Mesendoderm (in vitro differentiated cells): ENCODE data around the gene EDNRA.

ENCODE experiments used
- DNase-seq: peaks from one replicate; pipeline ENCODE4 v3.0.0; 2013
- H2AK5ac ChIP-seq: 2 replicates; pipeline ENCODE4 v1.6.1; 2013; ENCODE audit warnings: low read length, inconsistent platforms
- H2BK120ac ChIP-seq: 2 replicates; pipeline ENCODE4 v1.6.1; 2013; ENCODE audit warnings: low read depth, mild to moderate bottlenecking, low read length, moderate library complexity, mixed read lengths
- H2BK15ac ChIP-seq: replicated peaks from 2 replicates; pipeline ENCODE4 v1.6.1; 2013; ENCODE audit warnings: low read depth, mild to moderate bottlenecking, moderate library complexity
- H2BK5ac ChIP-seq: 2 replicates; pipeline ENCODE4 v1.6.1; 2013; ENCODE audit warnings: low read length, inconsistent platforms
- H3K18ac ChIP-seq: 2 replicates; pipeline ENCODE4 v1.6.1; 2013; ENCODE audit warnings: mild to moderate bottlenecking, low read length, mixed read lengths
- H3K23ac ChIP-seq: one replicate; pipeline ENCODE4 v1.6.1; 2013; ENCODE audit warnings: low read length
- H3K27ac ChIP-seq: 2 replicates; pipeline ENCODE4 v1.5.1; 2013; ENCODE audit warnings: low read depth, mild to moderate bottlenecking, inconsistent platforms, low read length, moderate library complexity
- H3K27me3 ChIP-seq: 2 replicates; pipeline ENCODE4 v1.6.1; 2013; ENCODE audit warnings: low read length, control low read depth, mild to moderate bottlenecking, inconsistent platforms; ENCODE audit not compliant: insufficient read depth, poor library complexity
- H3K36me3 ChIP-seq: 2 replicates; pipeline ENCODE4 v1.6.1; 2013; ENCODE audit warnings: low read length, inconsistent platforms; ENCODE audit not compliant: control insufficient read depth, insufficient read depth
- H3K4ac ChIP-seq: one replicate; pipeline ENCODE4 v1.6.1; 2013; ENCODE audit warnings: low read depth, mild to moderate bottlenecking, low read length, moderate library complexity
- H3K4me1 ChIP-seq: 2 replicates; pipeline ENCODE4 v1.6.1; 2013; ENCODE audit warnings: low read depth, low read length, inconsistent platforms; ENCODE audit not compliant: control insufficient read depth
- H3K4me2 ChIP-seq: 2 replicates; pipeline ENCODE4 v1.6.1; 2013; ENCODE audit warnings: low read length
- H3K4me3 ChIP-seq: 2 replicates; pipeline ENCODE4 v1.5.1; 2013; ENCODE audit warnings: mild to moderate bottlenecking, low read length
- H3K56ac ChIP-seq: one replicate; pipeline ENCODE4 v1.6.1; 2013; ENCODE audit warnings: low read length
- H3K79me1 ChIP-seq: 2 replicates; pipeline ENCODE4 v1.6.1; 2013; ENCODE audit warnings: low read length, inconsistent platforms
- H3K79me2 ChIP-seq: 2 replicates; pipeline ENCODE4 v1.6.1; 2013; ENCODE audit warnings: mild to moderate bottlenecking, low read length; ENCODE audit not compliant: control insufficient read depth, insufficient read depth
- H3K9ac ChIP-seq: 2 replicates; pipeline ENCODE4 v1.6.1; 2013; ENCODE audit warnings: low read length, inconsistent platforms
- H4K5ac ChIP-seq: one replicate; pipeline ENCODE4 v1.6.1; 2013; ENCODE audit warnings: low read length
- H4K8ac ChIP-seq: one replicate; pipeline ENCODE4 v1.6.1; 2013; ENCODE audit warnings: low read depth, mild to moderate bottlenecking, control low read depth, low read length, moderate library complexity
- WGBS: extraction: QIAGEN DNeasy Blood & Tissue Kit; methylation state at CpG from one replicate; pipeline ENCODE4 v1.1.7; 2013; ENCODE audit warnings: low lambda C conversion rate, missing lambda C conversion rate; ENCODE audit not compliant: insufficient coverage; ENCODE audit errors: extremely low coverage; 5-methylcytosine and 5-hydroxymethylcytosine counted together

EDNRA gene

GRCh38 chr4:147578051-147578476 lies 97.2 kb downstream of the EDNRA start:
- no peaks in the 10 kb centered on the region for H3K36me3 ChIP-seq
- H3K27ac ChIP-seq, result no peak overlapping the region
- no peak overlapping the region for H4K5ac ChIP-seq
- no peak overlapping the region for H4K8ac ChIP-seq
- DNase-seq, result peak; percentile 41
- no peaks in the 10 kb centered on the region for H3K79me1 ChIP-seq
- H3K23ac ChIP-seq, result no peak overlapping the region
- no CpG with 5 or more reads among the region's 6 CpGs for WGBS
- no peak overlapping the region for H2AK5ac ChIP-seq
- H3K18ac ChIP-seq, result no peak overlapping the region
- H2BK15ac ChIP-seq, result no peak overlapping the region
- no peak overlapping the region for H3K9ac ChIP-seq
- H3K4me3 ChIP-seq, result no peak overlapping the region
- H3K56ac ChIP-seq, result no peak overlapping the region
- H2BK120ac ChIP-seq, result no peak overlapping the region
- H3K27me3 ChIP-seq, result no peaks in the 10 kb centered on the region
- no peaks in the 10 kb centered on the region for H3K79me2 ChIP-seq
- H2BK5ac ChIP-seq, result no peak overlapping the region
- H3K4ac ChIP-seq, result no peak overlapping the region
- no peaks in the 10 kb centered on the region for H3K4me1 ChIP-seq
- no peak overlapping the region for H3K4me2 ChIP-seq

DNA sequence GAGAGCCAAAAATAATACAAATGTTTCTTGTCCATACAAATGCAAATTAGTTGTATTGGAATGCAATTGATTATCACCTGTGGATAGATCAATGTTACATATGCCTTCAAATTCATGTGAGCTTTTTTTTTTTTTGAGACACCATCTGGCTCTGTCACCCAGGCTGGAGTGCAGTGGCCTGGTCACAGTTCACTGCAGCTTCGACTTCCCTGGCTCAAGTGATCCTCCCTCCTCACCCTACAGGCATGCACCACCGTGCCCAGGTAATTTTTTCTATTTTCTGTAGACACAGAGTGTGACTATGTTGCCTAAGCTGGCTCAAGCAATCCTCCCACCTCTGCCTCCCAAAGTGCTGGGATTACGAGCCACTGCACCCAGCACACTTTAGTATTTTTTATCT lies 97.7 kb downstream of the EDNRA start:
- H3K18ac ChIP-seq, result no peak overlapping the region
- no peak overlapping the region for H3K4ac ChIP-seq
- no peak overlapping the region for H3K23ac ChIP-seq
- no peak overlapping the region for H3K9ac ChIP-seq
- no CpG with 5 or more reads among the region's 3 CpGs for WGBS
- H3K79me2 ChIP-seq, result no peaks in the 10 kb centered on the region
- no peak overlapping the region for H3K56ac ChIP-seq
- no peaks in the 10 kb centered on the region for H3K79me1 ChIP-seq
- no peak for DNase-seq
- no peak overlapping the region for H4K5ac ChIP-seq
- H3K36me3 ChIP-seq, result no peaks in the 10 kb centered on the region
- H3K27me3 ChIP-seq, result no peaks in the 10 kb centered on the region
- no peak overlapping the region for H3K4me2 ChIP-seq
- no peak overlapping the region for H3K4me3 ChIP-seq
- no peaks in the 10 kb centered on the region for H3K4me1 ChIP-seq
- H2BK15ac ChIP-seq, result no peak overlapping the region
- H4K8ac ChIP-seq, result no peak overlapping the region
- H2AK5ac ChIP-seq, result no peak overlapping the region
- H3K27ac ChIP-seq, result no peak overlapping the region
- H2BK120ac ChIP-seq, result no peak overlapping the region
- H2BK5ac ChIP-seq, result no peak overlapping the region

GRCh38 chr4:147580396-147580795 lies 99.5 kb downstream of the EDNRA start:
- H4K8ac ChIP-seq, result no peak overlapping the region
- H3K4me1 ChIP-seq, result no peaks in the 10 kb centered on the region
- no peak overlapping the region for H3K4me3 ChIP-seq
- no CpG with 5 or more reads among the region's 1 CpG for WGBS
- H3K56ac ChIP-seq, result no peak overlapping the region
- no peak overlapping the region for H2AK5ac ChIP-seq
- H3K9ac ChIP-seq, result no peak overlapping the region
- no peak overlapping the region for H4K5ac ChIP-seq
- no peak overlapping the region for H2BK120ac ChIP-seq
- no peaks in the 10 kb centered on the region for H3K79me1 ChIP-seq
- H3K4ac ChIP-seq, result no peak overlapping the region
- no peak overlapping the region for H2BK15ac ChIP-seq
- no peak overlapping the region for H3K18ac ChIP-seq
- no peaks in the 10 kb centered on the region for H3K36me3 ChIP-seq
- H3K4me2 ChIP-seq, result no peak overlapping the region
- no peak overlapping the region for H3K27ac ChIP-seq
- no peak overlapping the region for H2BK5ac ChIP-seq
- no peak for DNase-seq
- no peak overlapping the region for H3K23ac ChIP-seq
- H3K79me2 ChIP-seq, result no peaks in the 10 kb centered on the region
- no peaks in the 10 kb centered on the region for H3K27me3 ChIP-seq

DNA sequence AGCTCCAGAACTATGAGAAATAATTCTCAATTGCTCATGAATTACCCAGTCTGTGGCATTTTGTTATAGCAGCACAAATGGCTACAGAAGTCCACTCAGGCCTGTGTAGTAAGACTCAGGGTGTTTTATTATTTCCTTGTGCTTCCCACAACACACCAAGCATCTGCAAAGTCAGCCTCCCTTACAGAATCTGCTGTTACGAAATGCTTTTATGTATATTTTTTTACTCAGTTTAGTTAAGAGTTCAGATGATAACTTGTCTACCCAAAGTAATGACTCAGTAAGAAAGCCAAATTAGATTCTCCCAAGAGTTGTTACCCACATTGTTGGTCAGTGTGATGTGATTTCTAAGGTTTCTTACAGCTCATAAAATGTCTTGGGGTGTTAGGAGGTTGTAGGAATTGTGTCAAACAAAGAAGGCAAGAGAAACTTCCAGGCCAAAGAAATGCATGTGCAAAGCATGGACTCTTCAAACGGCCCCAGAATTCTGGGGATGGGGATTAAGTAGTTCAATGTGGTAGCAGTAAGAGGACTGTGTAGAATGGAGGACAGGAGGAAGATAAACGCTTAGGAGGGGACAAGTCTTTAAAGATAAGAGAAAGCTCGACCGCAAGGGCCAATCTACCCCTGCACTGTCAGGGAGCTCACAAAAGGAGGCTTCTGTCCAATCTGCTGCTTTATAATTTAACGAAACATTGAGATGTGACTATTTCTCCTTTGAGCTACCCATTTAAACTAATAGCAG lies 100.9 kb downstream of the EDNRA start:
- no CpG with 5 or more reads among the region's 6 CpGs for WGBS
- Histone ChIP-seq H3K79me2 (no peaks in the 10 kb centered on the region), H3K56ac (no peak overlapping the region), H4K8ac (no peak overlapping the region), H3K9ac (no peak overlapping the region), H4K5ac (no peak overlapping the region), H3K27me3 (no peaks in the 10 kb centered on the region), H3K18ac (no peak overlapping the region), H3K4me2 (no peak overlapping the region), H3K36me3 (no peaks in the 10 kb centered on the region), H2BK120ac (no peak overlapping the region), H2BK5ac (no peak overlapping the region), H2AK5ac (no peak overlapping the region), H3K4ac (no peak overlapping the region), H2BK15ac (no peak overlapping the region), H3K4me1 (no peaks in the 10 kb centered on the region), H3K27ac (no peak overlapping the region), H3K23ac (no peak overlapping the region), H3K4me3 (no peak overlapping the region), H3K79me1 (no peaks in the 10 kb centered on the region)
- no peak for DNase-seq

- Histone ChIP-seq H3K23ac (no peak overlapping the region), H4K5ac (no peak overlapping the region), H3K4me2 (no peak overlapping the region), H3K18ac (no peak overlapping the region), H3K27me3 (no peaks in the 10 kb centered on the region), H2AK5ac (no peak overlapping the region), H2BK15ac (no peak overlapping the region), H3K4ac (no peak overlapping the region), H2BK120ac (no peak overlapping the region), H3K79me1 (no peaks in the 10 kb centered on the region), H3K79me2 (no peaks in the 10 kb centered on the region), H3K56ac (no peak overlapping the region), H3K9ac (no peak overlapping the region), H3K4me3 (no peak overlapping the region), H3K36me3 (no peaks in the 10 kb centered on the region), H3K27ac (no peak overlapping the region), H4K8ac (no peak overlapping the region), H2BK5ac (no peak overlapping the region), H3K4me1 (no peaks in the 10 kb centered on the region)
- DNase-seq, result no peak
These were observed 101.6 kb downstream of the EDNRA start for GRCh38 chr4:147582386-147583060.

- H3K36me3 ChIP-seq, result no peaks in the 10 kb centered on the region
- H3K27ac ChIP-seq, result no peak overlapping the region
- H3K4me1 ChIP-seq, result no peaks in the 10 kb centered on the region
- no peak overlapping the region for H2BK15ac ChIP-seq
- H2BK5ac ChIP-seq, result no peak overlapping the region
- no peaks in the 10 kb centered on the region for H3K79me1 ChIP-seq
- no peaks in the 10 kb centered on the region for H3K27me3 ChIP-seq
- no CpG with 5 or more reads among the region's 1 CpG for WGBS
- H3K79me2 ChIP-seq, result no peaks in the 10 kb centered on the region
- H3K4ac ChIP-seq, result no peak overlapping the region
- no peak overlapping the region for H4K5ac ChIP-seq
- H3K18ac ChIP-seq, result no peak overlapping the region
- no peak overlapping the region for H3K23ac ChIP-seq
- no peak overlapping the region for H3K9ac ChIP-seq
- no peak overlapping the region for H4K8ac ChIP-seq
- H3K56ac ChIP-seq, result no peak overlapping the region
- no peak overlapping the region for H2BK120ac ChIP-seq
- H3K4me3 ChIP-seq, result no peak overlapping the region
- no peak for DNase-seq
- no peak overlapping the region for H3K4me2 ChIP-seq
- H2AK5ac ChIP-seq, result no peak overlapping the region
These were observed 103.0 kb downstream of the EDNRA start for GRCh38 chr4:147583876-147584275.
